ENCODE results near the gene ZNF622. TPM values are rescaled to one million over a fixed set of nuclear protein-coding genes. Genes with fewer than 3 reads are reported as not detected.

The ZNF622 gene
- total RNA-seq, 1 donor from 2014 or later, result 24.3 TPM

DNA sequence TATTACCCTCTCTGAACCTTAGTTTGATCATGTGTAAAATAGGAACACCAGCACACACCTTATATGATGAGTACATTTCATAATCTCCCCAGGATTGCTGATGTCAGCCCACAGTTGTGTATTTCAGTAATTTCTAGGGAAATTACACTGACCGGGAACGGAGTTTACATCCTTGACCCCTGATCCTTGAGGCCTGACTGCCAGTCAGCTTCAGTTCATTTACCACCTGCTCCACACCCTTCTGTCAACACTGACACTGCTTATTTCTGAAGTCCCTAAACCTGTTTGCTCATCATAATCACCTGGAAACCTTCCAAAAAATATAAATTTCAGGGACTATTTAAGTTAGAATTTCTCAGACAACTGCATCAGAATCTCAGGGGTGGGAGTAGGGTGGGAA is 55.3 kb downstream of the ZNF622 start:
- H3K27me3 Mint-ChIP-seq, result peaks cover 21% of the 10 kb centered on the region
- peaks cover 5% of the 10 kb centered on the region for H3K9me3 Mint-ChIP-seq
- H3K27ac Mint-ChIP-seq, result no peak overlapping the region
- no peaks in the 10 kb centered on the region for H3K36me3 Mint-ChIP-seq
- no peaks in the 10 kb centered on the region for H3K4me1 Mint-ChIP-seq (ENCODE audit: unreplicated experiment)
- no peak for DNase-seq (ENCODE audit: extremely low spot score, unreplicated experiment)
- TF ChIP-seq, protein P1, sequence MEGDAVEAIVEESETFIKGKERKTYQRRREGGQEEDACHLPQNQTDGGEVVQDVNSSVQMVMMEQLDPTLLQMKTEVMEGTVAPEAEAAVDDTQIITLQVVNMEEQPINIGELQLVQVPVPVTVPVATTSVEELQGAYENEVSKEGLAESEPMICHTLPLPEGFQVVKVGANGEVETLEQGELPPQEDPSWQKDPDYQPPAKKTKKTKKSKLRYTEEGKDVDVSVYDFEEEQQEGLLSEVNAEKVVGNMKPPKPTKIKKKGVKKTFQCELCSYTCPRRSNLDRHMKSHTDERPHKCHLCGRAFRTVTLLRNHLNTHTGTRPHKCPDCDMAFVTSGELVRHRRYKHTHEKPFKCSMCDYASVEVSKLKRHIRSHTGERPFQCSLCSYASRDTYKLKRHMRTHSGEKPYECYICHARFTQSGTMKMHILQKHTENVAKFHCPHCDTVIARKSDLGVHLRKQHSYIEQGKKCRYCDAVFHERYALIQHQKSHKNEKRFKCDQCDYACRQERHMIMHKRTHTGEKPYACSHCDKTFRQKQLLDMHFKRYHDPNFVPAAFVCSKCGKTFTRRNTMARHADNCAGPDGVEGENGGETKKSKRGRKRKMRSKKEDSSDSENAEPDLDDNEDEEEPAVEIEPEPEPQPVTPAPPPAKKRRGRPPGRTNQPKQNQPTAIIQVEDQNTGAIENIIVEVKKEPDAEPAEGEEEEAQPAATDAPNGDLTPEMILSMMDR (conservative IDR thresholded peaks at IDR 0.05), result no peak
- no peak overlapping the region for H3K4me3 Mint-ChIP-seq

DNA sequence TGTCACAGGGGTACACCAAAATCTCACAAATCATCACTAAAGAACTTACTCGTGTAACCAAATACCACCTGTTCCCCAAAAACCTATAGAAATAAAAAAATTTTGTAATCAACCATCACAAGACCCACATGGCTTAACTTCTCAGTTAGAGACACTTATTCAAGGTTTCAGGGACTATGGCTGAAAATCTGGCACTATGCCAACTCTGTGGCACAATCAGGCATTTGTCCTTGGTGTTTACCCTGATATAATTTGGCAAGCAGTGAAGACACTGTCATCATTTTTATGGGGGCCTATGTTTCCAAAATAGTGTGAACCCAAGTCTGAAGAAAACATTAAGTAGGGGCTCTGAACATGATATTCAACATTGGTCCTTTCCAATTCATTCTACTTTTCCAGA is 59.0 kb downstream of the ZNF622 start:
- H3K27me3 Mint-ChIP-seq, result peaks cover 27% of the 10 kb centered on the region
- H3K4me3 Mint-ChIP-seq, result no peak overlapping the region
- H3K9me3 Mint-ChIP-seq, result peaks cover 5% of the 10 kb centered on the region
- H3K36me3 Mint-ChIP-seq, result no peaks in the 10 kb centered on the region
- no peak for DNase-seq (ENCODE audit: extremely low spot score, unreplicated experiment)
- no peaks in the 10 kb centered on the region for H3K4me1 Mint-ChIP-seq (ENCODE audit: unreplicated experiment)
- no peak overlapping the region for H3K27ac Mint-ChIP-seq
- TF ChIP-seq, protein P1 (conservative IDR thresholded peaks at IDR 0.05), result no peak

DNA sequence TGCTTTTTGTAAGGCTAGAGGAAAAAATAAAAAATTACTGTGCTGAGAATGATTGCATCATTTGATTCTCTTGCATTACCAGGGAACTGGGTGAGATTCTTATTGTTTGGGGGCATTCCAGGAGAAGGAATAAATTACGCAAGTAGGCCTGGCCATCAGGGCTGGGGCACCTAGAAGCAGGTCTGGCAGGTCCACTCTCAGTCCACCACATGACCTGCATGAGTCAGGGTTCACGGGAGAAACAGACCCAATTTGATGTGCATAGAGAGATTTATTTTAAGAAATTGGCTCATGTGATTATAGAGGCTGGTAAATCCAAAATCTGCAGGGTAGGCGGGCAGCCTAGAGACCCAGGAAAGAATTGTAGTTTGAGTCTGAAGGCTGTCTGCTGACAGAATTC is 59.6 kb downstream of the ZNF622 start:
- no peak for DNase-seq (ENCODE audit: extremely low spot score, unreplicated experiment)
- Mint-ChIP-seq H3K4me1 (ENCODE audit: unreplicated experiment) (no peaks in the 10 kb centered on the region), H3K27ac (no peak overlapping the region), H3K9me3 (peaks cover 3% of the 10 kb centered on the region), H3K27me3 (peaks cover 27% of the 10 kb centered on the region), H3K36me3 (no peaks in the 10 kb centered on the region), H3K4me3 (no peak overlapping the region)
- TF ChIP-seq, protein P1 (conservative IDR thresholded peaks at IDR 0.05), result no peak

Other genes starting within 250 kb of the ZNF622 start
- 11.6 and 18.8 TPM in 2 replicates for gene RETREG1, start 151.2 kb upstream of the ZNF622 start, total RNA-seq (ENCODE audit: low replicate concordance)

Data from type B pancreatic cell (in vitro differentiated cells).